Measurements from ENCODE around the gene WAS. TPM values are rescaled to one million over a fixed set of nuclear protein-coding genes. Genes with fewer than 3 reads are reported as not detected.

WAS gene
- total and polyA plus RNA-seq, 2 of the 8 experiments (the other 6 are each of a cell fraction or from before 2014, with no cell fraction given): 0.63 to 0.65 TPM

- no peak for TF ChIP-seq JUN (IDR thresholded peaks at IDR 0.05; ENCODE audit: low read depth, low read length)
- no peak for TF ChIP-seq GABPA (IDR thresholded peaks at IDR 0.05; ENCODE audit: borderline replicate concordance, insufficient read depth, low read length)
- TF ChIP-seq RXRA (IDR thresholded peaks at IDR 0.05; ENCODE audit: insufficient read depth, low read depth, low read length): no peak
- no peak for TF ChIP-seq POLR2AphosphoS5 (IDR thresholded peaks at IDR 0.05; ENCODE audit: low read depth, low read length)
- no peak for TF ChIP-seq FOSL1 (IDR thresholded peaks at IDR 0.05; ENCODE audit: insufficient read depth, low read depth, low read length)
- TF ChIP-seq JUND (IDR thresholded peaks at IDR 0.05; ENCODE audit: low read length): no peak
- TF ChIP-seq NANOG (IDR thresholded peaks at IDR 0.05; ENCODE audit: insufficient read depth, low read depth, low read length, poor library complexity, severe bottlenecking): no peak
- TF ChIP-seq E2F6 (IDR thresholded peaks at IDR 0.05): no peak
Measured at GRCh38 chrX:48698306-48698705, 14.7 kb downstream of the WAS start (continued).

All from H1 (cell line).